Thyroid gland (tissue), 4 donors: ENCODE data around the gene ACYP1.

Source experiments
- POLR2A ChIP-seq, 2 donors: fragments of 450-650 bp; IDR thresholded peaks; one replicate each; pipeline ENCODE4 v1.6.1; 2017; ENCODE audit warnings: antibody characterized with exemption in 2 of 2, mild to moderate bottlenecking in 2 of 2, moderate library complexity in 1 of 2
- TF ChIP-seq, protein P1 (sequence below), 6 experiments: fragments of 200-600 bp in 3 of 6; fragments of 450-650 bp in 3 of 6; sonication (generic) in 3 of 6; IDR thresholded peaks; one replicate each; pipeline ENCODE4 v1.5.1; 2016 to 2019; ENCODE audit warnings: antibody characterized with exemption in 6 of 6, mild to moderate bottlenecking in 2 of 6, inconsistent platforms in 1 of 6, moderate library complexity in 1 of 6

DNA sequence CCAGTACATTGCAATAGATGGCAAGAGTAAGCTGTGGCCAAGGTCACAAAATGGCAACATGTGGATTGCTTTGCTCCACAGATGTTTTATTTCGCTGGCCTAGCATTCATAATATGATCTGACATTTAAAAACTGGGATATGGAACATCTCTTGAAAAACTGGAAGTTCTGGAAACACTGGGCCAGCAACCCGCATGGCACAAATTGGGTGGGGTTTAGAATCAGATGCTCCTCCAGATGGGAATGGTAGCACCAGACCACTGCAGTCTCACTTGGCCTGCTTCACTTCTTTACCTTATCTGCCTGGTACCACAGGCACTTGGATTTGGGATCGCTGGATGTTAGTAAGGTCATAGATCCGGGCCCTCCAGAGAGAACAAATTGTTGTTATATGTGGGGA lies 15.7 kb upstream of the ACYP1 start:
- TF ChIP-seq, protein P1, sequence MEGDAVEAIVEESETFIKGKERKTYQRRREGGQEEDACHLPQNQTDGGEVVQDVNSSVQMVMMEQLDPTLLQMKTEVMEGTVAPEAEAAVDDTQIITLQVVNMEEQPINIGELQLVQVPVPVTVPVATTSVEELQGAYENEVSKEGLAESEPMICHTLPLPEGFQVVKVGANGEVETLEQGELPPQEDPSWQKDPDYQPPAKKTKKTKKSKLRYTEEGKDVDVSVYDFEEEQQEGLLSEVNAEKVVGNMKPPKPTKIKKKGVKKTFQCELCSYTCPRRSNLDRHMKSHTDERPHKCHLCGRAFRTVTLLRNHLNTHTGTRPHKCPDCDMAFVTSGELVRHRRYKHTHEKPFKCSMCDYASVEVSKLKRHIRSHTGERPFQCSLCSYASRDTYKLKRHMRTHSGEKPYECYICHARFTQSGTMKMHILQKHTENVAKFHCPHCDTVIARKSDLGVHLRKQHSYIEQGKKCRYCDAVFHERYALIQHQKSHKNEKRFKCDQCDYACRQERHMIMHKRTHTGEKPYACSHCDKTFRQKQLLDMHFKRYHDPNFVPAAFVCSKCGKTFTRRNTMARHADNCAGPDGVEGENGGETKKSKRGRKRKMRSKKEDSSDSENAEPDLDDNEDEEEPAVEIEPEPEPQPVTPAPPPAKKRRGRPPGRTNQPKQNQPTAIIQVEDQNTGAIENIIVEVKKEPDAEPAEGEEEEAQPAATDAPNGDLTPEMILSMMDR (IDR thresholded peaks at IDR 0.05) = no peak
- TF ChIP-seq POLR2A (IDR thresholded peaks at IDR 0.05) = no peak
